OCI-LY7 (cell line): Measurements from ENCODE around the gene DPM3. TPM values are rescaled to one million over a fixed set of nuclear protein-coding genes. Genes with fewer than 3 reads are reported as not detected.

Experiments
- BruUV-seq: library from RNA; stranded (reverse); fragments of 400-500 nt; replicated peaks from 2 replicates; lab custom pipeline; 2021; lab: Mats Ljungman, UMichigan
- CTCF ChIA-PET: fragments of 300-600 bp; sonication (Branson Sonifier 250); formaldehyde crosslinking; loops from one replicate; lab custom pipeline; 2022; ENCODE audit warnings: antibody characterized with exemption; ENCODE audit not compliant: unreplicated experiment; lab: Charles Lee
- POLR2A ChIA-PET: fragments of 300-600 bp; sonication (Branson Sonifier 250); formaldehyde crosslinking; loops from one replicate; lab custom pipeline; 2022; ENCODE audit warnings: antibody characterized with exemption; lab: Charles Lee
- DNase-seq: peaks from one replicate; pipeline ENCODE4 v3.0.0-alpha.2; 2015; ENCODE audit warnings: low spot score
- H2AFZ ChIP-seq: fragments of 200-600 bp; sonication (generic), shearing (Covaris generic); 2 replicates; pipeline ENCODE4 v1.6.1; 2014; ENCODE audit warnings: mild to moderate bottlenecking, antibody characterized with exemption, low read length, moderate library complexity
- H3K27ac ChIP-seq: fragments of 200-600 bp; sonication (generic); 2 replicates; pipeline ENCODE4 v1.5.1; 2014; ENCODE audit warnings: mixed run types, low read depth, mild to moderate bottlenecking, moderate library complexity, low read length, inconsistent platforms; ENCODE audit not compliant: poor library complexity, severe bottlenecking
- H3K36me3 ChIP-seq: fragments of 200-600 bp; sonication (generic); 2 replicates; pipeline ENCODE4 v1.6.1; 2014; ENCODE audit warnings: mild to moderate bottlenecking, antibody characterized with exemption, low read length, moderate library complexity, mixed read lengths; ENCODE audit not compliant: insufficient read depth
- H3K4me1 ChIP-seq: fragments of 200-600 bp; sonication (generic); 2 replicates; pipeline ENCODE4 v1.5.1; 2014; ENCODE audit warnings: mild to moderate bottlenecking, low read length; ENCODE audit not compliant: insufficient read depth, poor library complexity, severe bottlenecking
- H3K4me2 ChIP-seq: fragments of 200-600 bp; sonication (generic); 2 replicates; pipeline ENCODE4 v1.6.1; 2014; ENCODE audit warnings: mild to moderate bottlenecking, low read length
- H3K4me3 ChIP-seq: fragments of 200-600 bp; sonication (generic); 2 replicates; pipeline ENCODE4 v1.5.1; 2014; ENCODE audit warnings: mild to moderate bottlenecking, low read depth, low read length; ENCODE audit not compliant: poor library complexity, severe bottlenecking
- H3K79me2 ChIP-seq: fragments of 200-600 bp; sonication (generic); 2 replicates; pipeline ENCODE4 v1.6.1; 2016; ENCODE audit warnings: low read depth, mild to moderate bottlenecking, low read length, moderate library complexity, mixed read lengths; ENCODE audit not compliant: insufficient read depth
- H3K9me2 ChIP-seq: fragments of 200-600 bp; sonication (generic); 2 replicates; pipeline ENCODE4 v1.6.1; 2016; ENCODE audit warnings: mild to moderate bottlenecking, low read length, mixed read lengths; ENCODE audit not compliant: insufficient read depth
- H3K9me3 ChIP-seq: fragments of 200-600 bp; sonication (generic); 2 replicates; pipeline ENCODE4 v1.6.1; 2014; ENCODE audit warnings: mild to moderate bottlenecking, mixed run types, low read length, mixed read lengths
- H4K20me1 ChIP-seq: fragments of 200-600 bp; sonication (generic); 2 replicates; pipeline ENCODE4 v1.6.1; 2014; ENCODE audit warnings: mild to moderate bottlenecking, antibody characterized with exemption, low read length, moderate library complexity, mixed read lengths; ENCODE audit not compliant: insufficient read depth
- EZH2phosphoT487 ChIP-seq: fragments of 200-600 bp; sonication (generic); IDR thresholded peaks from 2 replicates; pipeline ENCODE4 v1.6.1; 2018; ENCODE audit warnings: low read depth, borderline replicate concordance, mild to moderate bottlenecking, mixed run types, antibody characterized with exemption, low read length, moderate library complexity, mixed read lengths
- intact Hi-C: fragments of 100-400 bp; cut with micrococcal nuclease; formaldehyde crosslinking; loops from one replicate; pipeline ENCODE4 v1.10.0; 2022; ENCODE audit not compliant: unreplicated experiment
- total RNA-seq, 2 experiments: library from RNA; depleted of rRNA in 1 of 2; stranded (reverse); fragments of >200 nt in 1 of 2; shearing (Covaris generic) in 1 of 2; gene quantifications; 2 replicates each; pipeline ENCODE4 v1.2.3, GENCODE V29; 2014 to 2022
- TF ChIP-seq, protein P1 (sequence below): fragments of 200-600 bp; sonication (generic); conservative IDR thresholded peaks from 2 replicates; pipeline ENCODE4 v1.5.1; 2014; ENCODE audit warnings: mild to moderate bottlenecking, antibody characterized with exemption, low read length, moderate library complexity, mixed read lengths

Gene DPM3
- total RNA-seq, 2 experiments from 2014 or later, result 32.5 to 65.9 TPM

DNA sequence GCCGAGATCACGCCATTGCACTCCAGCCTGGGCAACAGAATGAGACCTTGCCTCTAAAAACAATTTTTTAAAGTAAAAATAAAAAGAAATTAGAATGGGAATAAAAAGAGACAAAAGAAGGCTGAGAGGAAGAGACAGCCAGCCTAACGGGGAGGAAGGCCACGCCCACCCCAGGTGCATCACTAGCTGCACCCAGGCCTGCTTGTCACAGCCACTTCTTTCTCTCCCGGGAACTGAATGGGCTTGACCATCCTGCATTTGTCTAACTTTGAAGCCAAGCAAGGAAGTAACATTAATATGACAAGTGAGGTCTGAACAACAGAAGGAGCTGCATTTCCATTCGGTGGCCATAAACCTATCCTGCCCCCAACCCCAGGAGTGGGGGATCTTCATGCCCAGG lies 33.5 kb downstream of the DPM3 start:
- Histone ChIP-seq H3K4me1 (peaks cover 11% of the 10 kb centered on the region), H4K20me1 (no peaks in the 10 kb centered on the region), H3K9me2 (no peaks in the 10 kb centered on the region), H2AFZ (no peak overlapping the region), H3K36me3 (no peaks in the 10 kb centered on the region), H3K9me3 (no peaks in the 10 kb centered on the region), H3K79me2 (no peaks in the 10 kb centered on the region), H3K4me2 (no peak overlapping the region), H3K27ac (no peak overlapping the region), H3K4me3 (no peak overlapping the region)
- no peak for TF ChIP-seq EZH2phosphoT487
- TF ChIP-seq, protein P1, sequence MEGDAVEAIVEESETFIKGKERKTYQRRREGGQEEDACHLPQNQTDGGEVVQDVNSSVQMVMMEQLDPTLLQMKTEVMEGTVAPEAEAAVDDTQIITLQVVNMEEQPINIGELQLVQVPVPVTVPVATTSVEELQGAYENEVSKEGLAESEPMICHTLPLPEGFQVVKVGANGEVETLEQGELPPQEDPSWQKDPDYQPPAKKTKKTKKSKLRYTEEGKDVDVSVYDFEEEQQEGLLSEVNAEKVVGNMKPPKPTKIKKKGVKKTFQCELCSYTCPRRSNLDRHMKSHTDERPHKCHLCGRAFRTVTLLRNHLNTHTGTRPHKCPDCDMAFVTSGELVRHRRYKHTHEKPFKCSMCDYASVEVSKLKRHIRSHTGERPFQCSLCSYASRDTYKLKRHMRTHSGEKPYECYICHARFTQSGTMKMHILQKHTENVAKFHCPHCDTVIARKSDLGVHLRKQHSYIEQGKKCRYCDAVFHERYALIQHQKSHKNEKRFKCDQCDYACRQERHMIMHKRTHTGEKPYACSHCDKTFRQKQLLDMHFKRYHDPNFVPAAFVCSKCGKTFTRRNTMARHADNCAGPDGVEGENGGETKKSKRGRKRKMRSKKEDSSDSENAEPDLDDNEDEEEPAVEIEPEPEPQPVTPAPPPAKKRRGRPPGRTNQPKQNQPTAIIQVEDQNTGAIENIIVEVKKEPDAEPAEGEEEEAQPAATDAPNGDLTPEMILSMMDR, result no peak
- peak; percentile 52 for DNase-seq
- no TSS peak for BruUV-seq
- ChIA-PET CTCF (no interaction called here), POLR2A (interaction anchor here (0.7 kb wide), 1 partner anchor 751 kb away, joined by 3 read pairs; no protein-coding TSS in a partner anchor)
- intact Hi-C loops, result no loop called here

DNA sequence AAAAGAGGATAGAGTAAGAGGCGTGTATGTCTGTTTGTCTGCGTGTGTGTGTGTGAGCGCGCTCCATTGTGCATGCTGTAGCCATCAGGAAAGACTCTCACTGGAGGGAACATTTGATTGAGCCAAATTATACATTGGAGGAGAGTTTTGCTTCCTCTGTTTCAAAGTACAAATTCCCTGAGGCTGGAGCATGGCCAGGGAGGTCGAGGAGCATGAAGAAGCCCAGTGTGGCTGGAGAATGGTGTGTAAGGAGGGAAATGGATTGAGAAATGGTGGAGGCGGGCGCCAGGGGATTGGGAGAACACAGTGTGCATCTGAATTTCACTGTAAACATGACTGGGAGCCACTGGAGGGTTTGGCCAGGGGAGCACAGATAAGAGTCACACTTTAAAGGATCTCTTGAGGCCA lies 34.7 kb downstream of the DPM3 start:
- no peak overlapping the region for H3K4me2 ChIP-seq
- H3K27ac ChIP-seq, result no peak overlapping the region
- CTCF ChIA-PET, result no interaction called here
- no peak overlapping the region for H2AFZ ChIP-seq
- intact Hi-C loops, result no loop called here
- no peaks in the 10 kb centered on the region for H3K9me3 ChIP-seq
- H3K79me2 ChIP-seq, result no peaks in the 10 kb centered on the region
- peaks cover 11% of the 10 kb centered on the region for H3K4me1 ChIP-seq
- DNase-seq, result no peak
- POLR2A ChIA-PET, result interaction anchor here (0.5 kb wide), 1 partner anchor 53 kb away, joined by 4 read pairs; no protein-coding TSS in a partner anchor
- no peak for TF ChIP-seq EZH2phosphoT487
- TF ChIP-seq, protein P1, result no peak
- no peak overlapping the region for H3K4me3 ChIP-seq
- no peaks in the 10 kb centered on the region for H3K9me2 ChIP-seq
- H3K36me3 ChIP-seq, result no peaks in the 10 kb centered on the region
- H4K20me1 ChIP-seq, result no peaks in the 10 kb centered on the region
- no TSS peak for BruUV-seq
